HepG2 (cell line): ENCODE data around the gene ADAR. TPM values are rescaled to one million over a fixed set of nuclear protein-coding genes. Genes with fewer than 3 reads are reported as not detected.

Experiments used
- BRD4 ChIP-seq: sonication (generic); formaldehyde crosslinking; IDR thresholded peaks from 2 replicates; pipeline ENCODE4 v1.4.0; 2020; ENCODE audit warnings: missing genetic modification reagents
- GABPB1 ChIP-seq: IDR thresholded peaks from 2 replicates; pipeline ENCODE4 v1.6.1; 2016; ENCODE audit warnings: mild to moderate bottlenecking, missing genetic modification reagents, moderate library complexity, missing compliant biosample characterization
- NAIF1 ChIP-seq: sonication (generic); formaldehyde crosslinking; IDR thresholded peaks from 2 replicates; pipeline ENCODE4 v1.5.0; 2020; ENCODE audit warnings: mild to moderate bottlenecking, missing genetic modification reagents, borderline replicate concordance
- NFYC ChIP-seq: IDR thresholded peaks from 2 replicates; pipeline ENCODE4 v1.6.1; 2016; ENCODE audit warnings: missing genetic modification reagents, missing compliant biosample characterization
- TBL1XR1 ChIP-seq: fragments of 150-350 bp; IDR thresholded peaks from 2 replicates; pipeline ENCODE4 v1.6.1; 2014; ENCODE audit warnings: borderline replicate concordance, low read length; ENCODE audit not compliant: partially characterized antibody
- TCF12 ChIP-seq, 2 experiments: fragments of 450-650 bp in 1 of 2; sonication (generic) in 1 of 2; formaldehyde crosslinking in 1 of 2; IDR thresholded peaks; 2 replicates each; pipeline versions ENCODE4 v1.6.1 to v1.8.0; 2017 to 2022; ENCODE audit warnings: antibody characterized with exemption in 1 of 2, mild to moderate bottlenecking in 1 of 2, missing genetic modification reagents in 1 of 2, moderate library complexity in 1 of 2
- XBP1 ChIP-seq: sonication (generic); formaldehyde crosslinking; IDR thresholded peaks from 2 replicates; pipeline ENCODE4 v1.5.0; 2020; ENCODE audit warnings: missing genetic modification reagents
- ZBTB7B ChIP-seq: sonication (generic); formaldehyde crosslinking; IDR thresholded peaks from 2 replicates; pipeline ENCODE4 v1.4.0; 2020; ENCODE audit warnings: missing genetic modification reagents
- ZC3H13 ChIP-seq: sonication (generic); formaldehyde crosslinking; IDR thresholded peaks from 2 replicates; pipeline ENCODE4 v1.8.1; 2023; ENCODE audit warnings: mild to moderate bottlenecking, missing genetic modification reagents, moderate library complexity
- ZFP36L1 ChIP-seq: sonication (generic); formaldehyde crosslinking; IDR thresholded peaks from 2 replicates; pipeline ENCODE4 v1.8.0; 2022; ENCODE audit warnings: mild to moderate bottlenecking, missing genetic modification reagents, moderate library complexity
- ZNF34 ChIP-seq: sonication (generic); formaldehyde crosslinking; IDR thresholded peaks from 2 replicates; pipeline ENCODE4 v1.4.0; 2020; ENCODE audit warnings: mild to moderate bottlenecking, missing genetic modification reagents, borderline replicate concordance
- ZNF430 ChIP-seq: sonication (generic); formaldehyde crosslinking; IDR thresholded peaks from 2 replicates; pipeline ENCODE4 v1.9.0; 2021; ENCODE audit warnings: mild to moderate bottlenecking, missing genetic modification reagents
- polyA plus RNA-seq, 8 experiments: library from polyadenylated mRNA; depleted of rRNA in 3 of 8; stranded (reverse) in 7 of 8; unstranded in 1 of 8; fragments of >200 nt; fragmentation: Illumina TruSeq in 4 of 8; extraction: Trizol in 4 of 8; gene quantifications; 2 replicates each; pipeline versions ENCODE4 v1.2.1 to v1.2.3, GENCODE V29; 2011 to 2016; ENCODE audit warnings: low read depth in 4 of 8, missing spikeins in 1 of 8, mixed read lengths in 1 of 8; ENCODE audit not compliant: insufficient read depth in 1 of 8
- total RNA-seq, 5 experiments: library from RNA; depleted of rRNA; stranded (reverse); fragments of >200 nt; fragmentation: Illumina TruSeq; extraction: Trizol; gene quantifications; 2 replicates each; pipeline ENCODE4 v1.2.3, GENCODE V29; 2016; ENCODE audit warnings: low read depth in 1 of 5
- TF ChIP-seq, protein P1 (sequence below): sonication (generic); formaldehyde crosslinking; IDR thresholded peaks from 2 replicates; pipeline ENCODE4 v1.9.0; 2021; ENCODE audit warnings: missing genetic modification reagents, borderline replicate concordance
- TF ChIP-seq, protein P2 (sequence below): IDR thresholded peaks from 2 replicates; pipeline ENCODE4 v1.6.1; 2012; ENCODE audit warnings: inconsistent platforms
- TF ChIP-seq, protein P3 (sequence below): sonication (generic); formaldehyde crosslinking; IDR thresholded peaks from 2 replicates; pipeline ENCODE4 v1.4.0; 2020; ENCODE audit warnings: mild to moderate bottlenecking, missing genetic modification reagents
- TF ChIP-seq, protein P4 (sequence below): sonication (generic); formaldehyde crosslinking; IDR thresholded peaks from 2 replicates; pipeline ENCODE4 v1.5.0; 2020; ENCODE audit warnings: missing genetic modification reagents, mild to moderate bottlenecking, borderline replicate concordance
- TF ChIP-seq, protein P5 (sequence below): sonication (generic); formaldehyde crosslinking; IDR thresholded peaks from 2 replicates; pipeline ENCODE4 v1.5.0; 2020; ENCODE audit warnings: mild to moderate bottlenecking, missing genetic modification reagents, moderate library complexity
- TF ChIP-seq, protein P6 (sequence below): IDR thresholded peaks from 2 replicates; pipeline ENCODE4 v1.6.1; 2016; ENCODE audit warnings: low read depth

The ADAR gene
- total and polyA plus RNA-seq, 2 of the 13 experiments (the other 11 are each of a cell fraction or from before 2014, with no cell fraction given), result 70.8 to 86.2 TPM

DNA sequence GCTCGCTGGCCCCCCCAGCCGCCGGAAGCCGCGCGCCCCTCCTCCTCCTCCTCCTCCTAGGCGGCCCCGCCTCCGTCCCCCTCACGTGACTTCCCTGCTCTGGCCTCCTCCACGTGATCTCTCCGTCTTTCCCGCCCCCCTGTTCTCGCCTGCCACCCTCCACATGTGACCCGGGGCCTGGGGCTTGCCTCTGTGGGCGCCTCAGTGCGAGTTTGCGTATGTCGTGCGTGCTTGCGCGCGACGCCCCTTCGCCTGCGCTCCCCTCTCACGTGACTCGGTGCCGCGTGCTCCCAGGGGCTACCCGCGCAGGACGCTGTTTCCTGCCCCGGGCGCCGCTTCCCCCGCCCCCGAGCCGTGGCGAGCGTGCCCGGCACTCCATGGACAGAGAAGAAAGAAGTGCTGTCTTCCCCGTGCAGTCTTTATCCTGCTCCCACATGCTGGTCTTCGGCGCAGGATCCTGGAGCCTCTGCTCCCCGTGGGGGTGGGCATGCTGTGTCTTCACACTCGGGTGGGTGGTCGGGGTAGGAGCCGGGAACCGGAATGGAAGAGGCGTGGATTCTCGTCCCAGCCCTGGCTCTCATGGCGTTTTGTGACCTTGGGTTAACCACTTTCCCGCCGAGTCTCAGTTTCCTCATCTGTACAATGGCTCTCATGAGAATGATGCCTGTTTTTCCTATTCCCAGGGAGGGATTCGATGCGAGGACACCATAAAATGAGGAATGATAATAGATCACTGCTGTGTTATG is 49.1 kb downstream of the ADAR start (continued):
- TF ChIP-seq, protein P1, sequence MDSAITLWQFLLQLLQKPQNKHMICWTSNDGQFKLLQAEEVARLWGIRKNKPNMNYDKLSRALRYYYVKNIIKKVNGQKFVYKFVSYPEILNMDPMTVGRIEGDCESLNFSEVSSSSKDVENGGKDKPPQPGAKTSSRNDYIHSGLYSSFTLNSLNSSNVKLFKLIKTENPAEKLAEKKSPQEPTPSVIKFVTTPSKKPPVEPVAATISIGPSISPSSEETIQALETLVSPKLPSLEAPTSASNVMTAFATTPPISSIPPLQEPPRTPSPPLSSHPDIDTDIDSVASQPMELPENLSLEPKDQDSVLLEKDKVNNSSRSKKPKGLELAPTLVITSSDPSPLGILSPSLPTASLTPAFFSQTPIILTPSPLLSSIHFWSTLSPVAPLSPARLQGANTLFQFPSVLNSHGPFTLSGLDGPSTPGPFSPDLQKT, result no peak
- TF ChIP-seq, protein P2, sequence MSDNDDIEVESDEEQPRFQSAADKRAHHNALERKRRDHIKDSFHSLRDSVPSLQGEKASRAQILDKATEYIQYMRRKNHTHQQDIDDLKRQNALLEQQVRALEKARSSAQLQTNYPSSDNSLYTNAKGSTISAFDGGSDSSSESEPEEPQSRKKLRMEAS, result peak; percentile 100
- peak; percentile 96 for TF ChIP-seq ZC3H13 (CRISPR knock-in tag)
- TF ChIP-seq, protein P3, sequence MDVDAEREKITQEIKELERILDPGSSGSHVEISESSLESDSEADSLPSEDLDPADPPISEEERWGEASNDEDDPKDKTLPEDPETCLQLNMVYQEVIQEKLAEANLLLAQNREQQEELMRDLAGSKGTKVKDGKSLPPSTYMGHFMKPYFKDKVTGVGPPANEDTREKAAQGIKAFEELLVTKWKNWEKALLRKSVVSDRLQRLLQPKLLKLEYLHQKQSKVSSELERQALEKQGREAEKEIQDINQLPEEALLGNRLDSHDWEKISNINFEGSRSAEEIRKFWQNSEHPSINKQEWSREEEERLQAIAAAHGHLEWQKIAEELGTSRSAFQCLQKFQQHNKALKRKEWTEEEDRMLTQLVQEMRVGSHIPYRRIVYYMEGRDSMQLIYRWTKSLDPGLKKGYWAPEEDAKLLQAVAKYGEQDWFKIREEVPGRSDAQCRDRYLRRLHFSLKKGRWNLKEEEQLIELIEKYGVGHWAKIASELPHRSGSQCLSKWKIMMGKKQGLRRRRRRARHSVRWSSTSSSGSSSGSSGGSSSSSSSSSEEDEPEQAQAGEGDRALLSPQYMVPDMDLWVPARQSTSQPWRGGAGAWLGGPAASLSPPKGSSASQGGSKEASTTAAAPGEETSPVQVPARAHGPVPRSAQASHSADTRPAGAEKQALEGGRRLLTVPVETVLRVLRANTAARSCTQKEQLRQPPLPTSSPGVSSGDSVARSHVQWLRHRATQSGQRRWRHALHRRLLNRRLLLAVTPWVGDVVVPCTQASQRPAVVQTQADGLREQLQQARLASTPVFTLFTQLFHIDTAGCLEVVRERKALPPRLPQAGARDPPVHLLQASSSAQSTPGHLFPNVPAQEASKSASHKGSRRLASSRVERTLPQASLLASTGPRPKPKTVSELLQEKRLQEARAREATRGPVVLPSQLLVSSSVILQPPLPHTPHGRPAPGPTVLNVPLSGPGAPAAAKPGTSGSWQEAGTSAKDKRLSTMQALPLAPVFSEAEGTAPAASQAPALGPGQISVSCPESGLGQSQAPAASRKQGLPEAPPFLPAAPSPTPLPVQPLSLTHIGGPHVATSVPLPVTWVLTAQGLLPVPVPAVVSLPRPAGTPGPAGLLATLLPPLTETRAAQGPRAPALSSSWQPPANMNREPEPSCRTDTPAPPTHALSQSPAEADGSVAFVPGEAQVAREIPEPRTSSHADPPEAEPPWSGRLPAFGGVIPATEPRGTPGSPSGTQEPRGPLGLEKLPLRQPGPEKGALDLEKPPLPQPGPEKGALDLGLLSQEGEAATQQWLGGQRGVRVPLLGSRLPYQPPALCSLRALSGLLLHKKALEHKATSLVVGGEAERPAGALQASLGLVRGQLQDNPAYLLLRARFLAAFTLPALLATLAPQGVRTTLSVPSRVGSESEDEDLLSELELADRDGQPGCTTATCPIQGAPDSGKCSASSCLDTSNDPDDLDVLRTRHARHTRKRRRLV (CRISPR knock-in tag), result 0 out of 2 replicates have a peak, but pooled peaks have one; percentile 72
- TF ChIP-seq, protein P4, sequence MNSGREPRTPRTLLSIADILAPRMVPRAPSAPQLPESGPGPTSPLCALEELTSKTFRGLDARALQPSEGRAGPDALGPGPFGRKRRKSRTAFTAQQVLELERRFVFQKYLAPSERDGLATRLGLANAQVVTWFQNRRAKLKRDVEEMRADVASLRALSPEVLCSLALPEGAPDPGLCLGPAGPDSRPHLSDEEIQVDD (CRISPR knock-in tag), result peak; percentile 98
- TF ChIP-seq NAIF1 (CRISPR knock-in tag), result peak; percentile 97
- TF ChIP-seq XBP1 (CRISPR knock-in tag), result no peak
- TF ChIP-seq, protein P5, sequence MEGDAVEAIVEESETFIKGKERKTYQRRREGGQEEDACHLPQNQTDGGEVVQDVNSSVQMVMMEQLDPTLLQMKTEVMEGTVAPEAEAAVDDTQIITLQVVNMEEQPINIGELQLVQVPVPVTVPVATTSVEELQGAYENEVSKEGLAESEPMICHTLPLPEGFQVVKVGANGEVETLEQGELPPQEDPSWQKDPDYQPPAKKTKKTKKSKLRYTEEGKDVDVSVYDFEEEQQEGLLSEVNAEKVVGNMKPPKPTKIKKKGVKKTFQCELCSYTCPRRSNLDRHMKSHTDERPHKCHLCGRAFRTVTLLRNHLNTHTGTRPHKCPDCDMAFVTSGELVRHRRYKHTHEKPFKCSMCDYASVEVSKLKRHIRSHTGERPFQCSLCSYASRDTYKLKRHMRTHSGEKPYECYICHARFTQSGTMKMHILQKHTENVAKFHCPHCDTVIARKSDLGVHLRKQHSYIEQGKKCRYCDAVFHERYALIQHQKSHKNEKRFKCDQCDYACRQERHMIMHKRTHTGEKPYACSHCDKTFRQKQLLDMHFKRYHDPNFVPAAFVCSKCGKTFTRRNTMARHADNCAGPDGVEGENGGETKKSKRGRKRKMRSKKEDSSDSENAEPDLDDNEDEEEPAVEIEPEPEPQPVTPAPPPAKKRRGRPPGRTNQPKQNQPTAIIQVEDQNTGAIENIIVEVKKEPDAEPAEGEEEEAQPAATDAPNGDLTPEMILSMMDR (CRISPR knock-in tag), result 0 out of 2 replicates have a peak, but pooled peaks have one; percentile 19
- peak; percentile 94 for TF ChIP-seq ZNF34 (CRISPR knock-in tag)
- TF ChIP-seq GABPB1 (CRISPR knock-in tag), result peak; percentile 85
- peak; percentile 61; the same call in 1 of the 2 replicates for TF ChIP-seq NFYC (CRISPR knock-in tag)
- TF ChIP-seq TCF12 (IDR thresholded peaks at IDR 0.05), result no peak
- 0 out of 2 replicates have a peak, but pooled peaks have one; percentile 62 for TF ChIP-seq TCF12 (CRISPR knock-in tag; IDR thresholded peaks at IDR 0.05)
- TF ChIP-seq ZNF430 (CRISPR knock-in tag), result peak; percentile 100
- peak; percentile 75; the same call in 1 of the 2 replicates for TF ChIP-seq ZBTB7B (CRISPR knock-in tag)
- TF ChIP-seq ZFP36L1 (CRISPR knock-in tag), result peak; percentile 98
- peak; percentile 68 for TF ChIP-seq TBL1XR1
- TF ChIP-seq, protein P6, sequence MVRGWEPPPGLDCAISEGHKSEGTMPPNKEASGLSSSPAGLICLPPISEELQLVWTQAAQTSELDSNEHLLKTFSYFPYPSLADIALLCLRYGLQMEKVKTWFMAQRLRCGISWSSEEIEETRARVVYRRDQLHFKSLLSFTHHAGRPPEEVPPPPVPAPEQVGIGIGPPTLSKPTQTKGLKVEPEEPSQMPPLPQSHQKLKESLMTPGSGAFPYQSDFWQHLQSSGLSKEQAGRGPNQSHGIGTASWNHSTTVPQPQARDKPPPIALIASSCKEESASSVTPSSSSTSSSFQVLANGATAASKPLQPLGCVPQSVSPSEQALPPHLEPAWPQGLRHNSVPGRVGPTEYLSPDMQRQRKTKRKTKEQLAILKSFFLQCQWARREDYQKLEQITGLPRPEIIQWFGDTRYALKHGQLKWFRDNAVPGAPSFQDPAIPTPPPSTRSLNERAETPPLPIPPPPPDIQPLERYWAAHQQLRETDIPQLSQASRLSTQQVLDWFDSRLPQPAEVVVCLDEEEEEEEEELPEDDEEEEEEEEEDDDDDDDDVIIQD (CRISPR knock-in tag), result 0 out of 2 replicates have a peak, but pooled peaks have one; percentile 46
- TF ChIP-seq BRD4, result peak; percentile 24; the same call in 1 of the 2 replicates
